PC-3 (cell line): ENCODE results near the gene KRT28. TPM values are rescaled to one million over a fixed set of nuclear protein-coding genes. Genes with fewer than 3 reads are reported as not detected.

Source experiments
- ATAC-seq: fragments of 200-7000 bp; cut with Tn5 transposase; 2 replicates; pipeline ENCODE4 v1.9.1; 2020; ENCODE audit warnings: mild to moderate bottlenecking, moderate library complexity
- BruUV-seq: library from RNA; stranded (reverse); fragments of 400-500 nt; replicated peaks from 2 replicates; lab custom pipeline; 2021; lab: Mats Ljungman, UMichigan
- CTCF ChIA-PET: fragments of 300-600 bp; sonication (Branson Sonifier 250); formaldehyde crosslinking; loops from one replicate; lab custom pipeline; 2022; ENCODE audit warnings: antibody characterized with exemption; lab: Charles Lee
- POLR2A ChIA-PET: fragments of 300-600 bp; sonication (Branson Sonifier 250); formaldehyde crosslinking; loops from one replicate; lab custom pipeline; 2022; ENCODE audit warnings: antibody characterized with exemption; ENCODE audit not compliant: unreplicated experiment; lab: Charles Lee
- DNase-seq: peaks from one replicate; pipeline ENCODE4 v3.0.0-alpha.2; 2015
- H2AFZ ChIP-seq: fragments of 300-600 bp; sonication (generic); 2 replicates; pipeline ENCODE4 v1.6.0; 2016; ENCODE audit warnings: antibody characterized with exemption, low read length
- H3F3A ChIP-seq: fragments of 300-600 bp; sonication (generic); one replicate; pipeline ENCODE4 v1.6.0; 2017; ENCODE audit warnings: antibody characterized with exemption, low read length, control low read depth, mild to moderate bottlenecking; ENCODE audit not compliant: unreplicated experiment
- H3K27ac ChIP-seq: fragments of 300-600 bp; sonication (generic); 2 replicates; pipeline ENCODE4 v1.5.1; 2016; ENCODE audit warnings: mild to moderate bottlenecking, low read length
- H3K27me3 ChIP-seq: fragments of 300-600 bp; sonication (generic); 2 replicates; pipeline ENCODE4 v1.6.1; 2016; ENCODE audit warnings: low read length, mixed read lengths
- H3K36me3 ChIP-seq: fragments of 300-600 bp; sonication (generic); 2 replicates; pipeline ENCODE4 v1.6.1; 2016; ENCODE audit warnings: low read depth, mixed run types, low read length, mixed read lengths
- H3K4me1 ChIP-seq: fragments of 300-600 bp; sonication (generic); 2 replicates; pipeline ENCODE4 v1.5.1; 2016; ENCODE audit warnings: low read length; ENCODE audit not compliant: insufficient read depth
- H3K4me2 ChIP-seq: fragments of 300-600 bp; sonication (generic); 2 replicates; pipeline ENCODE4 v1.6.0; 2016; ENCODE audit warnings: low read length
- H3K4me3 ChIP-seq: fragments of 300-600 bp; sonication (generic); 2 replicates; pipeline ENCODE4 v1.5.1; 2016; ENCODE audit warnings: mild to moderate bottlenecking, low read length, mixed read lengths
- H3K79me2 ChIP-seq: fragments of 300-600 bp; sonication (generic); 2 replicates; pipeline ENCODE4 v1.6.1; 2017; ENCODE audit warnings: low read length, mixed read lengths
- H3K9ac ChIP-seq: fragments of 300-600 bp; sonication (generic); 2 replicates; pipeline ENCODE4 v1.6.0; 2016; ENCODE audit warnings: mild to moderate bottlenecking, low read length
- H3K9me2 ChIP-seq: fragments of 300-600 bp; sonication (generic); replicated peaks from 2 replicates; pipeline ENCODE4 v1.6.1; 2016; ENCODE audit warnings: mixed run types, low read length, mixed read lengths
- H3K9me3 ChIP-seq: fragments of 300-600 bp; sonication (generic); 2 replicates; pipeline ENCODE4 v1.6.1; 2016; ENCODE audit warnings: low read length, mixed read lengths
- H4K20me1 ChIP-seq: fragments of 300-600 bp; sonication (generic); 2 replicates; pipeline ENCODE4 v1.6.1; 2016; ENCODE audit warnings: low read length, mixed read lengths
- EZH2 ChIP-seq: fragments of 300-600 bp; sonication (generic); IDR thresholded peaks from one replicate; pipeline ENCODE4 v1.6.1; 2017; ENCODE audit warnings: antibody characterized with exemption, mild to moderate bottlenecking, low read length; ENCODE audit not compliant: unreplicated experiment
- EZH2phosphoT487 ChIP-seq: fragments of 300-600 bp; sonication (generic); IDR thresholded peaks from 2 replicates; pipeline ENCODE4 v1.6.1; 2018; ENCODE audit warnings: mild to moderate bottlenecking, antibody characterized with exemption, low read length, borderline replicate concordance
- intact Hi-C: fragments of 100-400 bp; cut with micrococcal nuclease; formaldehyde crosslinking; loops from 2 replicates; pipeline ENCODE4 v1.9.0; 2023
- total RNA-seq: library from RNA; depleted of rRNA; stranded (reverse); fragments of >200 nt; gene quantifications from 2 replicates; pipeline ENCODE4 v1.2.3, GENCODE V29; 2014
- TF ChIP-seq, protein P1 (sequence below): fragments of 300-600 bp; sonication (generic); conservative IDR thresholded peaks from 2 replicates; pipeline ENCODE4 v1.5.1; 2017; ENCODE audit warnings: antibody characterized with exemption, low read depth, mild to moderate bottlenecking, low read length

The KRT28 gene
- total RNA-seq, 1 experiment from 2014 or later = not detected

- Histone ChIP-seq H4K20me1 (no peaks in the 10 kb centered on the region), H3K9ac (no peak overlapping the region), H3K4me2 (no peak overlapping the region), H3K9me2 (no peaks in the 10 kb centered on the region), H3K9me3 (peaks cover 9% of the 10 kb centered on the region; the same call in 1 of the 2 replicates), H3K4me3 (no peak overlapping the region), H3K36me3 (no peaks in the 10 kb centered on the region), H3F3A (no peaks in the 10 kb centered on the region), H3K79me2 (no peaks in the 10 kb centered on the region), H3K4me1 (no peaks in the 10 kb centered on the region), H3K27ac (no peak overlapping the region), H2AFZ (no peak overlapping the region), H3K27me3 (no peaks in the 10 kb centered on the region)
- POLR2A ChIA-PET = no interaction called here
- ATAC-seq (no peak), DNase-seq (no peak)
- TF ChIP-seq EZH2 (no peak), EZH2phosphoT487 (no peak)
- intact Hi-C loops = no loop called here
- no TSS peak for BruUV-seq
- CTCF ChIA-PET = no interaction called here
These were observed 39.4 kb downstream of the KRT28 start for GRCh38 chr17:40760105-40761016.

DNA sequence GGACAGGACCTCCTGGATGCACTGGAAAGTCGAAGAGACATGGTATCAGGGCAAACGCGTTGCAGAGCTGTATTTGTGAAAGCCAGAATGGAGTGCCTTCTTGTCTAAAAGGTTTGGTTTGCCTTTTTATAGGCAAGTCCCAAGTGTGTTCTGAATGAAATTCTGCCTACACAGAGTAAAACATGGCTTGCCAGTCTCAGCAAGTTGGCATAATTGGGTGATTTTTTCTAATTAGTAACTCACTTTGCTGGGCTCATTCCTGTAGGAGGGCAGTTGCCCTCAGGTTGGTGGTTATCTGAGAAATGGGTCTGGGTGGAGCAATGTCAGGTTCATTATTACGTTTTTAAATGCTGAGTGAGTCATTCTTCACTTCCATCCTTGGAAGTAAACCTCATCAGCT is 44.5 kb downstream of the KRT28 start, which contains the start of gene KRT25:
KRT25 (minus strand) TSS at position 101 of the 400 bp plus-strand sequence; CDS start at position 41, 60 bp downstream.
- BruUV-seq = no TSS peak
- DNase-seq = no peak
- H3K4me2 ChIP-seq = no peak within 1 kb of the TSS

GRCh38 chr17:40753804-40754203 is 46.0 kb downstream of the KRT28 start:
- TF ChIP-seq EZH2phosphoT487 = no peak
- TF ChIP-seq EZH2 = no peak
- TF ChIP-seq, protein P1, sequence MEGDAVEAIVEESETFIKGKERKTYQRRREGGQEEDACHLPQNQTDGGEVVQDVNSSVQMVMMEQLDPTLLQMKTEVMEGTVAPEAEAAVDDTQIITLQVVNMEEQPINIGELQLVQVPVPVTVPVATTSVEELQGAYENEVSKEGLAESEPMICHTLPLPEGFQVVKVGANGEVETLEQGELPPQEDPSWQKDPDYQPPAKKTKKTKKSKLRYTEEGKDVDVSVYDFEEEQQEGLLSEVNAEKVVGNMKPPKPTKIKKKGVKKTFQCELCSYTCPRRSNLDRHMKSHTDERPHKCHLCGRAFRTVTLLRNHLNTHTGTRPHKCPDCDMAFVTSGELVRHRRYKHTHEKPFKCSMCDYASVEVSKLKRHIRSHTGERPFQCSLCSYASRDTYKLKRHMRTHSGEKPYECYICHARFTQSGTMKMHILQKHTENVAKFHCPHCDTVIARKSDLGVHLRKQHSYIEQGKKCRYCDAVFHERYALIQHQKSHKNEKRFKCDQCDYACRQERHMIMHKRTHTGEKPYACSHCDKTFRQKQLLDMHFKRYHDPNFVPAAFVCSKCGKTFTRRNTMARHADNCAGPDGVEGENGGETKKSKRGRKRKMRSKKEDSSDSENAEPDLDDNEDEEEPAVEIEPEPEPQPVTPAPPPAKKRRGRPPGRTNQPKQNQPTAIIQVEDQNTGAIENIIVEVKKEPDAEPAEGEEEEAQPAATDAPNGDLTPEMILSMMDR = no peak
- BruUV-seq = no TSS peak
- Histone ChIP-seq H3K27me3 (no peaks in the 10 kb centered on the region), H3K4me2 (no peak overlapping the region), H4K20me1 (no peaks in the 10 kb centered on the region), H3K9me3 (no peaks in the 10 kb centered on the region), H3K4me1 (no peaks in the 10 kb centered on the region), H3F3A (no peaks in the 10 kb centered on the region), H3K79me2 (no peaks in the 10 kb centered on the region), H2AFZ (no peak overlapping the region), H3K9me2 (no peaks in the 10 kb centered on the region), H3K36me3 (no peaks in the 10 kb centered on the region), H3K4me3 (no peak overlapping the region), H3K9ac (no peak overlapping the region), H3K27ac (no peak overlapping the region)
- intact Hi-C loops = no loop called here
- ATAC-seq (no peak), DNase-seq (no peak)
- CTCF ChIA-PET = no interaction called here
- POLR2A ChIA-PET = no interaction called here

More for the DNA sequence above, 44.5 kb downstream of the KRT28 start, which contains the start of gene KRT25:
- TF ChIP-seq, protein P1 = no peak
- TF ChIP-seq EZH2 = no peak
- no peak for TF ChIP-seq EZH2phosphoT487
- Histone ChIP-seq H3K79me2 (no peaks in the 10 kb centered on the region), H3K27me3 (no peaks in the 10 kb centered on the region), H3K4me3 (no peak within 1 kb of the TSS), H3K36me3 (no peaks in the 10 kb centered on the region), H3K9me2 (no peaks in the 10 kb centered on the region), H3K4me1 (no peaks in the 10 kb centered on the region), H4K20me1 (no peaks in the 10 kb centered on the region), H3K27ac (no peak within 1 kb of the TSS), H2AFZ (no peak within 1 kb of the TSS), H3K9ac (no peak within 1 kb of the TSS), H3F3A (no peaks in the 10 kb centered on the region), H3K9me3 (no peaks in the 10 kb centered on the region)
- POLR2A ChIA-PET = no interaction called here
- ATAC-seq = no peak
- intact Hi-C loops = no loop called here
- CTCF ChIA-PET = no interaction called here
